Measurements from ENCODE around the gene JAM3.

DNA sequence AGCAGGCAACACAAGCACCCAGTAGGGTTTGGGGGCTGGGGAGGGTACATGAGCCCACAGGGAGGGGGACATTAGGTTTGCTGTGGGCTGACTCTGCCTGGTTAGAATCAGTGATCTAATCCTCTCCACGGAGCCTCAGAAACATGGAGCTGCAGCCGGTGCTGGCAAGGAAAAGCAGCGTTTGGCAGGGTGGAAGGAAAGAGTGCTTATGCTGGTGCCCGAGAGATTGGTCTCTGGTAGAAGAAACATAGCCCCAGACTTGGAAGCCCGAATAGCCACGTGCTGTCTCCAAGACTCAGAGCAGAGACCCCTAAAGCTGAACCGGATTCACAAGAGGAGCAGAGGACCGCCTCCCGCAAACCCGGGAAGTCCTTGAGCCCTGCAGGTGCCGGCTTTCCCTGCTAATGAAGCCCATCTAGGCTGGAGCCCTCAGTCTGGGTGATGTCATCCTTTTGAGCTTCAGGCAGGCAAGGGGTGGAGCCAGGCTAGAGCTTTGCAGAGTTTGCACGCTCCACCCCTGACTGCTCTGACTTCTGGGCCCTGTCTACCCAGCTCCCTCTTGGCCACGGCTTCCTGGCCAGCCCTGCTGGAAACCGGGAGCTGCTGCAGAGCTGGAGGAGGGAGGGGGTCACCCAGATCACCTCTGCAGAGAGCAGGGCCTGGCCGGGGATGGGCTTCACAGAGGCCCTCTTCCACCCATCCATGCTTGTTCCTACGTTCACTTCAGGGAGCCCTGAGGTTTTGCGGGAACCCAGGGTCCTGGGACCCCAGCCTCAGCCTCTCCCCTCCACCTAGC, 35.0 kb upstream of the JAM3 start:
- TF ChIP-seq POLR2A (IDR thresholded peaks at IDR 0.05) (no peak), POLR2AphosphoS5 (IDR thresholded peaks at IDR 0.05) (peak in 2 of 3 donors; percentile 49 to 92), EP300 (IDR thresholded peaks at IDR 0.05) (no peak)
- TF ChIP-seq, protein P1, sequence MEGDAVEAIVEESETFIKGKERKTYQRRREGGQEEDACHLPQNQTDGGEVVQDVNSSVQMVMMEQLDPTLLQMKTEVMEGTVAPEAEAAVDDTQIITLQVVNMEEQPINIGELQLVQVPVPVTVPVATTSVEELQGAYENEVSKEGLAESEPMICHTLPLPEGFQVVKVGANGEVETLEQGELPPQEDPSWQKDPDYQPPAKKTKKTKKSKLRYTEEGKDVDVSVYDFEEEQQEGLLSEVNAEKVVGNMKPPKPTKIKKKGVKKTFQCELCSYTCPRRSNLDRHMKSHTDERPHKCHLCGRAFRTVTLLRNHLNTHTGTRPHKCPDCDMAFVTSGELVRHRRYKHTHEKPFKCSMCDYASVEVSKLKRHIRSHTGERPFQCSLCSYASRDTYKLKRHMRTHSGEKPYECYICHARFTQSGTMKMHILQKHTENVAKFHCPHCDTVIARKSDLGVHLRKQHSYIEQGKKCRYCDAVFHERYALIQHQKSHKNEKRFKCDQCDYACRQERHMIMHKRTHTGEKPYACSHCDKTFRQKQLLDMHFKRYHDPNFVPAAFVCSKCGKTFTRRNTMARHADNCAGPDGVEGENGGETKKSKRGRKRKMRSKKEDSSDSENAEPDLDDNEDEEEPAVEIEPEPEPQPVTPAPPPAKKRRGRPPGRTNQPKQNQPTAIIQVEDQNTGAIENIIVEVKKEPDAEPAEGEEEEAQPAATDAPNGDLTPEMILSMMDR (IDR thresholded peaks at IDR 0.05) = no peak
